ENCODE results near the gene GNGT2.

Gene GNGT2

DNA sequence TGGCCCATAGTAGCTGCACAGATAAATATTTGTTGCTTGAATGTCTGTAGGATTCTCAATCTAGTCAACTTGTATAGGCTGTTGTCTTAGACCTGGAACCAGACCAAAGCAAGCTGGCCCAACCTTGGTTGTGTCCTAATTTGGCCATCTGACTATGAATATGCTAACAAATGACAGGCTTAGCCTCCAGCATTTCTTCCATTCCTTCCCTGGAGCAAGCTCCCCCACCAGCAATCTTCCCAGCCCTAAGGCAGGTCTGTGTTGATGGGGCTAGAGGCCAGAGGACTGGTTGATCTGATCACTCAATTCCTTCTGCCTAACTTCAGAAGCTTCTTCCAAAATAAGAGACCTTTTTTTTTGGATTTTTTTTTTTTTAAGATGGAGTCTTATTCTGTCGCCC is 29.6 kb upstream of the GNGT2 start:
- Histone ChIP-seq H3K79me2 (no peaks in the 10 kb centered on the region), H3K4me3 (ENCODE audit: low read depth, low read length) (no peak overlapping the region), H3K4me1 (no peaks in the 10 kb centered on the region), H2AFZ (no peak overlapping the region), H3K4me2 (ENCODE audit: low read length) (no peak overlapping the region), H3K36me3 (ENCODE audit: control insufficient read depth, insufficient read depth, low read length) (no peaks in the 10 kb centered on the region), H3K9me3 (ENCODE audit: control insufficient read depth, low read length) (no peaks in the 10 kb centered on the region), H3K9ac (no peak overlapping the region), H3K27me3 (ENCODE audit: control insufficient read depth, insufficient read depth, low read length) (no peaks in the 10 kb centered on the region), H3K27ac (no peak overlapping the region)
- TF ChIP-seq, protein P1, sequence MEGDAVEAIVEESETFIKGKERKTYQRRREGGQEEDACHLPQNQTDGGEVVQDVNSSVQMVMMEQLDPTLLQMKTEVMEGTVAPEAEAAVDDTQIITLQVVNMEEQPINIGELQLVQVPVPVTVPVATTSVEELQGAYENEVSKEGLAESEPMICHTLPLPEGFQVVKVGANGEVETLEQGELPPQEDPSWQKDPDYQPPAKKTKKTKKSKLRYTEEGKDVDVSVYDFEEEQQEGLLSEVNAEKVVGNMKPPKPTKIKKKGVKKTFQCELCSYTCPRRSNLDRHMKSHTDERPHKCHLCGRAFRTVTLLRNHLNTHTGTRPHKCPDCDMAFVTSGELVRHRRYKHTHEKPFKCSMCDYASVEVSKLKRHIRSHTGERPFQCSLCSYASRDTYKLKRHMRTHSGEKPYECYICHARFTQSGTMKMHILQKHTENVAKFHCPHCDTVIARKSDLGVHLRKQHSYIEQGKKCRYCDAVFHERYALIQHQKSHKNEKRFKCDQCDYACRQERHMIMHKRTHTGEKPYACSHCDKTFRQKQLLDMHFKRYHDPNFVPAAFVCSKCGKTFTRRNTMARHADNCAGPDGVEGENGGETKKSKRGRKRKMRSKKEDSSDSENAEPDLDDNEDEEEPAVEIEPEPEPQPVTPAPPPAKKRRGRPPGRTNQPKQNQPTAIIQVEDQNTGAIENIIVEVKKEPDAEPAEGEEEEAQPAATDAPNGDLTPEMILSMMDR (IDR thresholded peaks at IDR 0.05) = no peak

DNA sequence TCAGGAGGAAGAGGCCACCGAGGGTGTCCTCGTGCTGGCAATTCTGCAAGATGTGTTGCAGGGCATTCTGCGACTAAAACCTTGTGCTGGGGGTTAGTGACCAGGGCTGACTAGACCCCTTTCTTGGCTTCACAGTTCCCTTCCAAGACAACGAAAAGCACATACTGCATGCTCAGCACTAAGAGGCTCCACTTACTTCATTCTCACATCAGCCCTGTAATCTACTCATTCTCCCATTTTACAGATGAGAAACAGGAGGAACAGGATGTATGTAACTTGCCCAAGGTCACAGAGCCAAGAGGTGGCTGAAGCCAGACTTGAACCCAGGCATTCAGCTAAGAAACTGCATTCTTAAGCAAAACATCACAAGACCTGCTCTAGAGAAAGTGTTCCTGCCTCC is 25.5 kb upstream of the GNGT2 start:
- H3K27me3 ChIP-seq (ENCODE audit: control insufficient read depth, insufficient read depth, low read length) = no peaks in the 10 kb centered on the region
- H3K27ac ChIP-seq = no peak overlapping the region
- H3K9ac ChIP-seq = no peak overlapping the region
- H3K4me2 ChIP-seq (ENCODE audit: low read length) = no peak overlapping the region
- no peaks in the 10 kb centered on the region for H3K4me1 ChIP-seq
- H3K36me3 ChIP-seq (ENCODE audit: control insufficient read depth, insufficient read depth, low read length) = no peaks in the 10 kb centered on the region
- TF ChIP-seq, protein P1 (IDR thresholded peaks at IDR 0.05) = no peak
- H3K4me3 ChIP-seq (ENCODE audit: low read depth, low read length) = no peak overlapping the region
- H2AFZ ChIP-seq = no peak overlapping the region
- H3K79me2 ChIP-seq = no peaks in the 10 kb centered on the region
- no peaks in the 10 kb centered on the region for H3K9me3 ChIP-seq (ENCODE audit: control insufficient read depth, low read length)

DNA sequence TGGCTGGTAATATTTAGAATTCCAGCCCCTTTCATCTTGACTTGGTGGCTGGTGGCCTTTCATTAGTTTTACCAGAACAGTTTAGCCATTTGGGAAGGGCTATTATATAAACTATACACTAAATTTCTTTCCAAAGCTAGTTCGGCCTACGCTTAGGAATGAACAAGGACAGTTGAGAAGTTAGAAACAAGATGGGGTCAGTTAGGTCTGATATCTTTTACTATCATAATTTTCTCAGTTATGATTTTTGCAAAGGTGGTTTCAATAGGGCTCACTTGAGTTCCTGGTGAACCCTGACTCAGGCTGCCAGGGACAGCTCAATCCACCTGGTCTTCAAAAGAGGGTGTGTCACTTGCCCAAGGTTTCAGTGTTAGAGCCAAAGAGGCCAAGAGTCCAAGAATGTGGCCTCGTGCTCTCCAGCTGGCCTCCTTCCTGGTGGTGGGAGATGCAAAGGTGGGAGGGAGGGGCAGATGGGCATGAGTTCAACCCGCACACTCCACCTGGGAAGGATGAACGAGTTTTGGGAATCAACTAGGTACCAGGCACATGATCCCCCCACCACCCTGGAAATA is 24.2 kb upstream of the GNGT2 start:
- TF ChIP-seq, protein P1 (IDR thresholded peaks at IDR 0.05) = no peak
- no peak overlapping the region for H3K4me2 ChIP-seq (ENCODE audit: low read length)

DNA sequence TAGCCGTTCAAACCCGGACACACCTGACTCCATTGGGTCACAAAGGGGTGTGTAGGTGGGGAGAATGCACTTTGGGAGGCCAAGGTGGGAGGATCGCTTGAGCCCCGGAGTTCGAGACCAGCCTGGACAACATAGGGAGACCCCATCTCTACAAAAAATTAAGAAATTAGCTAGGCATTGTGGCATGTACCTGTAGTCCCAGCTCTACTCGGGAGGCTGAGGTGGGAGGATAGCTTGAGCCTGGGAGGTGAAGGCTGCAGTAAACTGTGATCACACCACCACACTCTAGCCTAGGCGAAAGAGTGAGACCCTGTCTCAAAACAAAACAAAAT is 21.2 kb upstream of the GNGT2 start:
- Histone ChIP-seq H3K27me3 (ENCODE audit: control insufficient read depth, insufficient read depth, low read length) (no peaks in the 10 kb centered on the region), H3K4me1 (no peaks in the 10 kb centered on the region), H2AFZ (peak overlapping the region; percentile 81), H3K9ac (no peak overlapping the region), H3K36me3 (ENCODE audit: control insufficient read depth, insufficient read depth, low read length) (no peaks in the 10 kb centered on the region), H3K9me3 (ENCODE audit: control insufficient read depth, low read length) (no peaks in the 10 kb centered on the region), H3K4me2 (ENCODE audit: low read length) (no peak overlapping the region), H3K79me2 (no peaks in the 10 kb centered on the region), H3K27ac (no peak overlapping the region), H3K4me3 (ENCODE audit: low read depth, low read length) (no peak overlapping the region)
- TF ChIP-seq, protein P1 (IDR thresholded peaks at IDR 0.05) = no peak

More for the DNA sequence above, 24.2 kb upstream of the GNGT2 start:
- no peak overlapping the region for H2AFZ ChIP-seq
- H3K4me3 ChIP-seq (ENCODE audit: low read depth, low read length) = no peak overlapping the region
- no peak overlapping the region for H3K27ac ChIP-seq
- H3K27me3 ChIP-seq (ENCODE audit: control insufficient read depth, insufficient read depth, low read length) = no peaks in the 10 kb centered on the region
- no peaks in the 10 kb centered on the region for H3K4me1 ChIP-seq
- no peaks in the 10 kb centered on the region for H3K79me2 ChIP-seq
- no peak overlapping the region for H3K9ac ChIP-seq
- no peaks in the 10 kb centered on the region for H3K36me3 ChIP-seq (ENCODE audit: control insufficient read depth, insufficient read depth, low read length)
- H3K9me3 ChIP-seq (ENCODE audit: control insufficient read depth, low read length) = no peaks in the 10 kb centered on the region
